Medulla oblongata (tissue), 1 donor: ENCODE data around the gene NET1.
A peak's percentile ranks its signal among the peaks of the same experiment; 100 is the strongest.
"Not testable (repeated sequence)": the region's sequence is repeated elsewhere in the genome, so short reads cannot be mapped to it uniquely, and the experiment has no call there.

Source experiments
- DNase-seq: peaks from one replicate; pipeline ENCODE4 v3.0.0-alpha.2; 2015; ENCODE audit errors: extremely low spot score

Gene NET1, protein sequence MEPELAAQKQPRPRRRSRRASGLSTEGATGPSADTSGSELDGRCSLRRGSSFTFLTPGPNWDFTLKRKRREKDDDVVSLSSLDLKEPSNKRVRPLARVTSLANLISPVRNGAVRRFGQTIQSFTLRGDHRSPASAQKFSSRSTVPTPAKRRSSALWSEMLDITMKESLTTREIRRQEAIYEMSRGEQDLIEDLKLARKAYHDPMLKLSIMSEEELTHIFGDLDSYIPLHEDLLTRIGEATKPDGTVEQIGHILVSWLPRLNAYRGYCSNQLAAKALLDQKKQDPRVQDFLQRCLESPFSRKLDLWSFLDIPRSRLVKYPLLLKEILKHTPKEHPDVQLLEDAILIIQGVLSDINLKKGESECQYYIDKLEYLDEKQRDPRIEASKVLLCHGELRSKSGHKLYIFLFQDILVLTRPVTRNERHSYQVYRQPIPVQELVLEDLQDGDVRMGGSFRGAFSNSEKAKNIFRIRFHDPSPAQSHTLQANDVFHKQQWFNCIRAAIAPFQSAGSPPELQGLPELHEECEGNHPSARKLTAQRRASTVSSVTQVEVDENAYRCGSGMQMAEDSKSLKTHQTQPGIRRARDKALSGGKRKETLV

DNA sequence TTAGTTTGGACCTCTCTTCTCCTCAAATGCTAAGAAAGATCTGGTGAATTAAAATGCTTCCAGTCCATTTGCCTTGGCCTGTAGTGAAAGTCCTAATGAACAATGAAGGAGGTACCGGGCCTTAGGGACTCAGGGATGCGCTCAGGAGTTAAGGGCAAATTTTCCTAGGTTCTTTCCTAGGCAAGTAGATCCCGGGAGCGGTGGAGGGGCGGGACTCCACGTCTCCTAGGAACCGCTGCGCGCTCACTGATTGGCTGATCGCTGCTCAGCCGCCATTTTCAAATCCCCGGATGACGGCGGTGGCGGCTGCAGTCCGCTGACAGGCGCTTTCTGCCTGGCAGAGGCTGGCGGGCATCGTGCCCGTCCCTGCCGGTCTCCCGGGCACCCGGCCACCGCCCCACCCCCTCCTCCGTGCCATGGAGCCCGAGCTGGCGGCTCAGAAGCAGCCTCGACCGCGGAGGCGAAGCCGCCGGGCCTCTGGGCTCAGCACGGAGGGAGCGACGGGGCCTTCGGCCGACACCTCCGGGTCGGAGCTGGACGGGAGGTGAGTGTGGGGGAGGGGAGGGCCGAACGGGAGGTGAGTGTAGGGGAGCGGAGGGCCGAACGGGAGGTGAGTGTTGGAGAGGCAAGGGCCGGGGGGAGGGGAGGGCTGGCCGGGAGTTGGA lies at the start of gene NET1:
Gene NET1, plus strand, starts transcription at position 281 of the 665 bp plus-strand sequence. Its CDS starts 136 bp downstream, at position 417.
- DNase-seq, result peak; percentile 94

DNA sequence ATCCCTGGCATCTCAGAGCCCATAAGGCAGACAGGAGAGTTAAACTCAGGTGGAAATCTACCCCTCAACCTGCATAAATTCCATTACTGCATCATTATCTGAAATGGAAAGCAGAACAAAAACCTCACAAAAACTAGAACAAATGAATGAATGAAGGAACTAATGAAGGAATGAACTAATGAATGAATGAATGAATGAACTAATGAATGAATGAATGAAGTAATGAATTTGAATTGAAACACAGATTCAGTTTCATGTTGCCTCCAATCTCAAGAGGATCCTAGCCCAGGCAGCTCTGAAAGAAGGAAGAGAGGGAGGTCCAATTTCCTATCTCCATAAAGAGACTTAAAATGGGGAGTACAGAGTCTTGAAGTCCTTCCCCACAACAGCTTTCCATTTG lies 49.5 kb upstream of the NET1 start:
- DNase-seq, result no peak

DNA sequence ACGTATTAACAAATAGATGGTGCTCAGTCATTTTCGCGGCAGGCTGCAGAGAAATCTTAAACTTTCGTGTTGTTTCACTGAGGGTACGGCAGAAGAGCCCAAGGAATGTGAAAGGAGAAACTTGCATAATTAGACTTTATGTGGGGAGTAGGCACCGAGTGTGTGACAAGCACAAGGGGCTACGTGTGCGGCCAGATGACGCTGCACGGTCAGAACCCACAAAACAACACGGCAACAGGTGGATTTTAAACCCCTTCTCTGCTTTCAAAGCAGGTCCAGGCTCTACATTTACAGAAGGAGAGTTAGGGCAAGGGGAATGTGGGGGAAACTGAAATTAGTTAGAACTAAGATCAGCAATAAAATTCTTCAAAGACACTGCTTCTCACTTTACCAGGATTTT lies 48.0 kb upstream of the NET1 start:
- DNase-seq, result no peak

DNA sequence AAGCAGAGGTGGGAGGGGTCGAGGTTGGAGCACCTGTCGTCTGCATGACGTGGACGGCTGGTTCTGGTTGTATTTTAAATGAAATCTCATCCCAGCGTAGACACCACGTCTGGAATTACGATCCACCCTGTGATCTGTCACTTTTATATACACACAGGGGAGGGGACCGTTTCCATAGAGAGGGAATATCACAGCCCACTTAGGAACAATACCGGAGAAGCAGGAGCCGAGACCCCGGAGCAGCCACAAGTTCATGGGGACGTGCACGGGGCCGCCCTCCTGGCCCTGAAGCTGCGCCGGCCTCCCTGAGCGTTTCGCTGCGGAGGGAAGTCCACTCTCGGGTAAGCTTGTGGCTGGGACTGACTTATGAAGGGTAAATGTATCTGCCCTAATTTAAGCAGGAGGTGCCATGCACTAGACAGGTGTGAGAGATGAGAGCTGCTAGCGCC lies 47.4 kb upstream of the NET1 start, which contains the start of gene UCN3:
Gene UCN3, plus strand, starts transcription at position 77 of the 449 bp plus-strand sequence. CDS start 8,755 bp downstream, outside the sequence.
- no peak for DNase-seq

- no peak for DNase-seq
These were observed 46.4 kb upstream of the NET1 start for GRCh38 chr10:5365928-5366327.

GRCh38 chr10:5369362-5370158 lies 42.8 kb upstream of the NET1 start:
- no peak for DNase-seq

GRCh38 chr10:5370493-5371352 lies 41.6 kb upstream of the NET1 start:
- no peak for DNase-seq

DNA sequence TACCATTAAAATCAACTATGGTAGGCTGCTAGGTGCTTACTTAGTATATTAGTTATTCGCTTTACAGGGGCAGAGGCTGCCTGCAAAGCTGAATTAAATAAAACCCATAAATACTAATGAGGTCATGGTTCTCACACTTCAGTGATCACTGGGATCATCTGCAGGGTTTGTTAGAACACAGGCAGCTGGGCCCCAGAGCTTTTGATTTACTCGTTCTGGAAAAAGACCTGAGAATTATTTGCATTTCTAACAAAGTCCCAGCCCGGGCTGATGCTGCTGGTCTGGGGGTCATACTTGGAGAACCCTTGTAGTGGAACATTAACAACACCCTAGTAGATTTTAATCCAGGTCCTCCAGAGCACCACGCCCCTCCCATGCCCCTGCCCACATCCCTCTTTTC lies 39.0 kb upstream of the NET1 start:
- no peak for DNase-seq

- no peak for DNase-seq
These were observed 38.3 kb upstream of the NET1 start for GRCh38 chr10:5373891-5374611.

GRCh38 chr10:5376450-5376849 lies 35.9 kb upstream of the NET1 start:
- no peak for DNase-seq

GRCh38 chr10:5379202-5379601 lies 33.2 kb upstream of the NET1 start:
- DNase-seq, result not testable (repeated sequence)

GRCh38 chr10:5380395-5380794 lies 32.0 kb upstream of the NET1 start:
- not testable (repeated sequence) for DNase-seq

- no peak for DNase-seq
These were observed 31.2 kb upstream of the NET1 start for GRCh38 chr10:5381187-5381586.

- DNase-seq, result no peak
These were observed 27.1 kb upstream of the NET1 start for GRCh38 chr10:5385224-5385623.

- no peak for DNase-seq
These were observed 25.2 kb upstream of the NET1 start for GRCh38 chr10:5387169-5387568.

- no peak for DNase-seq
These were observed 21.7 kb upstream of the NET1 start for GRCh38 chr10:5390607-5391205.

- peak; percentile 59 for DNase-seq
These were observed 20.6 kb upstream of the NET1 start for GRCh38 chr10:5391790-5392189.

GRCh38 chr10:5393529-5393928 lies 18.8 kb upstream of the NET1 start:
- DNase-seq, result no peak

- DNase-seq, result no peak
These were observed 17.2 kb upstream of the NET1 start for GRCh38 chr10:5395168-5395567.
